HG03460 (cell line): ENCODE measurements around the gene TTLL11.

Source experiments
- ATAC-seq: cut with Tn5 transposase; IDR thresholded peaks from one replicate; pipeline ENCODE4 v1.9.1; 2021; ENCODE audit not compliant: unreplicated experiment

The TTLL11 gene

DNA sequence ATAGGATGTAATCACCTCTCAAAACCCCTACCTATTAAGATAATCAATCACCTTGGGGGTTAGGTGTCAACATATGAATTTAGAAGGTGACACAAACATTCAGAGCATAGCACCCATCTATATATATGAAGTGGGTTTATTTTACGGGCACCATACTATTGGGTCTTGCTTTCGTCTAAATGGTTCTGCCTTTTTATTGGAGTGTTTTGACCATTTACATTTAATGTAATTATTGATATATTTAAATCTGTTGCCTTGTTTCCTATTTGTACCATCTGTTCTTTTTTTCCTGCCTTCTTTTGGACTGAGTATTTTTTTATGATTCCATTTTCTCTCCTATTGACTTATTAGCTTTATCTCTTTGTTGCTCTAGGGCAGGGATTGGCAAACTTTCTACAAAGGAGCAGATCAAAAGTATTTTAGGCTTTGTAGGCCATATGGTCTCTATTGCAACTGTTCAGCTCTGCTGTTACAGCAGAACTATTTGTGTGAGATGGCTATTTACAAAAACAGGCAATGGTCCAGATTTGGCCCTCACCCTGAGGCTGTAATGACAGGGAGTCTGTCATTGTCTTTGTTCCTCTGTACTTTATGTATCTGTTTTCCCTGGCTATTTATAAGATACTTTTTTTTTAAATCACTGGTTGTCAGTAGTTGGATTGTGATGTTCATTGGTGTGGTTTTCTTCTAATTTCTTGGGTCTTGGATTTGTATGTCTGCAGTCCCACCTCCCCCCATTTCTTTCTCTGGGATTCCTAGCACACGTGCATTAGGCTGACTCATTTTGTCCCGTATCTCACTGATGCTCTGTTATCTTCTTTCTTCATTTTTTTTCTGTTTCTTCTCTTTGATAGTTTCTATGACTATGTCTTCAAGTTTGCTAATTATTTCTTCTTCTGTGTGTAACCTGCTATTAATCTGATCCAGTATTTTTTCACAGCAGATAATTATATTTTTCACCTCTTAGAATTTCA lies 314.6 kb downstream of the TTLL11 start:
- ATAC-seq, result no peak

DNA sequence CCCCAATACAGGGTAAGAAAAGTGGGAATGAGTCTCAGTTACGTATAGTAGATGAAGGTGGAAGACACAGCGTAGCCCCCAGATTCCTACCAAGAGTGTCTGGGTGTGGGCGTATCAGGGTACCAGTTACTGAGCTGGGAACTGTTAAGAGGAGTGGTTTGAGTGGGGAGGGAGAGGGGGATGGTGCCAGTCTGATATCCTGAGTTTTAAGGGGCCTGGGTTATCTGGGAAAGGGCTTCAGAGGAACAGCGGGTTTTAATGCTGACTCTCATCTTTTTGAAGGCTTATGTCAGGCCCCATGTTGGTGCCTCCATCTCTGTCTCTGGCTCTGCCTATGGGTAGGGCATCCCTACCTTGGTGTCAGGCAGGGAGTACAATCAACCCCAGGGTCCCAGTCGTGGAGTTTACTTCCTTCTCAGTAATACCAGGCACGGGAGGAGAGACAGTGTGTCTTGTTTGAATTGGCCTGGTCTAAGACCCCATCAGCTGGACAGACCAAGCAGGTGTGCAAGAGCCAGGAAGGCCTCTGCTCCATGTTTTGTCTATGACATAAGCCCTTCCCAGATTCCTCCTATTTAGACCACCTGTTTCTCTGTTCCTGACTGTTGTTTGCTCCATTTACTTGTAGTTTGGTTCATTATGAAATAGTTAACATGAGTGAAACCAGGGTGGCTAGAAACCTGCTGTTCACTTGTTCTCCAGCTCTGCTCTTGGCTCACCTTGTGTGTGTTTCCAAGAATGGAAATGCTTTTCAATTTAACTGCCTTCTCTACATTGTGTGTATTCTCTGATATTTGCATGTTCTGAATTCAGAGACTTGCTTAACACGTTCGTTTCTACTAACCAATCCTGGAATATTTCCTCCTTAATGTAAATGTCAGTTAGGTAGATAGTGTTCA lies 316.1 kb downstream of the TTLL11 start:
- no peak for ATAC-seq

DNA sequence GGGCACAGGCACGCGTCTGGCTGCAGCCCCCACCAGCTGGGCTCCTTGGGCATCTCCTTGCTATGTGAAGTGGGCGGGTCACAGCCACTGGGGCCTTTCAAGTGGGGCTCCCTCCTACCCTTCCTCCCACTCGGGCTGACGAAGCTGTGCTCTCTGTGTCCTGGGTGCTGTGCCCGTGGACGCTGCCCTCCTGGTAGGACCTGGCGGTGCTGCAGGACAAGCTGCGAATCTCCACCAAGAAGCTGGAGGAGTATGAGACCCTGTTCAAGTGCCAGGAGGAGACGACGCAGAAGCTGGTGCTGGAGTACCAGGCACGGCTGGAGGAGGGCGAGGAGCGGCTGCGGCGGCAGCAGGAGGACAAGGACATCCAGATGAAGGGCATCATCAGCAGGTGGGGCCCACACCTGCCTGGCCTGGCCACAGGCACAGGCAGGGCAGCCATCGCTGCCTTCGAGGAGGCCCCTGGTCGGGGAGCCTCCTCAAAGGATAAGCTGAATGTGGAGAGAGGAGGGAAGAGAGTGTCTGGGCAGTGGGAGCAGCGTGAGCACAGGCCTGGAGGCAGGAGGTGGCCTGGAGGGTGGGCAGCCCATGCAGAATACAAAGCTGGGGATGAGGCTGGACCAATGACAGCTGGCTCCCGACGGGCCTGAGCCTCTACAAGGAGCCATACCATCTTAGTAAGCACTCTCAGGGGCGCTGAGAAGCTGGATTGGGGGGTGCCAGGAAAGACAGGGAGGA lies 316.9 kb downstream of the TTLL11 start:
- ATAC-seq, result no peak

DNA sequence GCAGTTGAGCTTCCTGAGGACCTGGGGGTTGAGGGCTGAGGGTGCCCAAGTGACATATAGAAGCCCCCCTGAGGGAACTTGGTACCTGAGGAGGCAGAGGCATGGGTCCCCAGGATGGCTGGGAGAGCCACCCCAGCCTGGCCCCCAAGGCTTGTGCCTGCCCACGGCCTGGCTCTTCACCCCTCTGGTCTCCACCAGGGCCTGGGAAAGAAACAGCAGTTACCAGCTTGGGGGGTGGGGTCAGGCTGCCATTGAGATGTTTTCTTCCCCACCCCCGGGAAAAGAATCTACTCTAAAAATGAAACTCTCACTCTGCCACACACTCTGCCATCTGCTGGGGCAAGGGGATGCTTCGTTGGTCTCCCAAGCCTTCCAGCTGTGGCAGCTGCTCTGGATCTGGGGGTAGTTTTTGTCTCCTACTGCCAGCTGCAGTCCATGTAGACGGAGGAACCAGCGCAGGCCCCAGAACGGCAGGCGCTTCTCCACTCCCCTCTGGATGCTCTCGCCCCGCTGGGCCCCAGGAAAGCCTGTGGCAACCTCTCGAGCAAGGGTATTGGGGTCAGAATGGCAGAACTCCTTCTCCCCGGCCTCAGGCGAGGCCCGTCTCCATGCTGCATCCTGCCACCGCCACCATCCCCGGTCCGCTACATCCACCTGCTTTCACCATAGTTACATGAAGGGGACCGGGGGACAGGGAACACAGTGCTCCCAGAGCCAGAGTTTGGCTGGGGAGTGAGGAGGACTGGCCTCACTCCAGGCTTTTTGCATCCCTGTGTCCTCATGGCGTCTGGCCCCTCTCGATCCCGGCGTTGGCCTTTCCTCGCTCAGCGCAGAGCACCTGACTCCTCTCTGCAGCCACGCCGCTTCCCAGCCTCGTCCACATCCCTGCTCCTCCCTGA lies 318.1 kb downstream of the TTLL11 start:
- no peak for ATAC-seq

DNA sequence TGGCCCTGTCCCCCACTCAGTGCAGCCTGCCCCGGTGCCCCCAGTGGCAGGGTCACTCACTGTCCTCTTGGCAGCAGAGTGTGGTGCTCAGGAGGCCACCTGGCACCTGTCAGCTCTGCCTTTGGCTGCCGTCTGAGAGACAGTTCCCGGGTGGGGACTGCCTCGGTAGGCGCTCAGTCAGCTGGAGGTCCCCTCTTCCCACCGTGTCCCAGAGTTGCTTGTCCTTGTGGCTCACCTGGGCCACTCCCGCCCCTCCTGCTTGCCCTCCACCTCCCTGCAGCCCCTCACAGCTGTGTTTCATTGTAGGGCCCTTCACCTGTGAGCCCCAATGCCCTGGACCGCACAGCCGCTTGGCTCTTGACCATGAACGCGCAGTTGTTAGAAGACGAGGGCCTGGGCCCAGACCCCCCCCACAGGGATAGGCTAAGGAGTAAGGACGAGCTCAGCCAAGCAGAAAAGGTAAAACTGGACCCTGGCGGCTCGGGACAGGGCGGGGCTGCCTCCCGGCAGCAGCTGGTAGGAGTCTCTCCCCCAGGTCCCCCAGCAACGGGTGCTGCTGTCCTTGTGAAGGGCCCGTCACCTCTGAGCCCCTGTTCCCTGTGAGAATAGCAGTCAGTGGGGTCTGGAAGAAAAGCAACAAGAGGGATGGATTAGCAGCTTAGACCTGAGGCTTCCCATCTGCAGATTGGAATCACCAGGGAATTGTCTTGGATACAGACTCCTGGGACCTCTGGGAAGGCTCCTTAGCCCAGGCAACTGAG lies 319.0 kb downstream of the TTLL11 start:
- no peak for ATAC-seq

DNA sequence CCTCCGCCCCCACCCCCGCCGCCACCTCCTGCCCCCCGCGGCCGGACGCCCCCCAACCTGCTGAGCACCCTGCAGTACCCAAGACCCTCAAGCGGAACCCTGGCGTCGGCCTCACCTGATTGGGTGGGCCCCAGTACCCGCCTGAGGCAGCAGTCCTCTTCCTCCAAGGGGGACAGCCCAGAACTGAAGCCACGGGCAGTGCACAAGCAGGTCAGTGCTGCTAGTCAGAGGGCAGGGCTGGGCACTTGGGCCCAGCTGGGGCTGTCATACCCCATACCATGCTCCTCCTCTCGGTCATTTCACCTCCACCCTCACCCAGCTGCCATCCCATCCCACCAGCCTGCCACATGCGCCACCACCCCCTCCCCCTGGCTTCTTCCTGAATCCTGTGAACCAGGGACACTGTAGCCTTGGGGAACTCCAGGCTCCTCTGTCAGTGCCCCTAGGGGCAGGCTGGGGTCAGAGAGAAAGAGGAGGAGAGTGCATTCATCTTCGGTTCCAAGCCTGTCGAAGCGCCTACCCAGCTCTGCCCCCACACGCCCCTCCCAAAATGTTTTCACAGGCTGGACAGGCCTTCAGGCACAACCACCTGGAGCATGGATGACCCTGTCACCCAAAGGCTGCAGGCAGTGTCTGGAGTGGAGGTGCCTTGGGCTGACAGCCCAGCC lies 319.7 kb downstream of the TTLL11 start:
- ATAC-seq, result no peak

DNA sequence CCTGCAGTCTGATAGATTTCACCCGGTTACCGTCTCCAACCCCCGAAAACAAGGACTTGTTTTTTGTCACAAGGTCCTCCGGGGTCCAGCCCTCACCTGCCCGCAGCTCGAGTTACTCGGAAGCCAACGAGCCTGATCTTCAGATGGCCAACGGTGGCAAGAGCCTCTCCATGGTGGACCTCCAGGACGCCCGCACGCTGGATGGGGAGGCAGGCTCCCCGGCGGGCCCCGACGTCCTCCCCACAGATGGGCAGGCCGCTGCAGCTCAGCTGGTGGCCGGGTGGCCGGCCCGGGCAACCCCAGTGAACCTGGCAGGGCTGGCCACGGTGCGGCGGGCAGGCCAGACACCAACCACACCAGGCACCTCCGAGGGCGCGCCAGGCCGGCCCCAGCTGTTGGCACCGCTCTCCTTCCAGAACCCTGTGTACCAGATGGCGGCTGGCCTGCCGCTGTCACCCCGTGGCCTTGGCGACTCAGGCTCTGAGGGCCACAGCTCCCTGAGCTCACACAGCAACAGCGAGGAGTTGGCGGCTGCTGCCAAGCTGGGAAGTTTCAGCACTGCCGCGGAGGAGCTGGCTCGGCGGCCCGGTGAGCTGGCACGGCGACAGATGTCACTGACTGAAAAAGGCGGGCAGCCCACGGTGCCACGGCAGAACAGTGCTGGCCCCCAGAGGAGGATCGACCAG lies 320.4 kb downstream of the TTLL11 start:
- no peak for ATAC-seq
